HepG2 (cell line): ENCODE measurements around the gene RNASE7. TPM values are rescaled to one million over a fixed set of nuclear protein-coding genes. Genes with fewer than 3 reads are reported as not detected.

Source experiments
- AKAP8 ChIP-seq: sonication (generic); formaldehyde crosslinking; IDR thresholded peaks from 2 replicates; pipeline ENCODE4 v1.5.1; 2020; ENCODE audit warnings: mild to moderate bottlenecking, missing genetic modification reagents
- ZBTB33 ChIP-seq: sonication (generic); formaldehyde crosslinking; IDR thresholded peaks from 2 replicates; pipeline ENCODE4 v1.4.0; 2020; ENCODE audit warnings: missing genetic modification reagents
- ZFP91 ChIP-seq: sonication (generic); formaldehyde crosslinking; IDR thresholded peaks from 2 replicates; pipeline ENCODE4 v1.9.0; 2022; ENCODE audit warnings: missing genetic modification reagents, mild to moderate bottlenecking, borderline replicate concordance
- ZNF883 ChIP-seq: sonication (generic); formaldehyde crosslinking; IDR thresholded peaks from 2 replicates; pipeline ENCODE4 v1.5.1; 2020; ENCODE audit warnings: mild to moderate bottlenecking, missing genetic modification reagents; ENCODE audit errors: not compliant biosample characterization
- polyA plus RNA-seq, 8 experiments: library from polyadenylated mRNA; depleted of rRNA in 3 of 8; stranded (reverse) in 7 of 8; unstranded in 1 of 8; fragments of >200 nt; fragmentation: Illumina TruSeq in 4 of 8; extraction: Trizol in 4 of 8; gene quantifications; 2 replicates each; pipeline versions ENCODE4 v1.2.1 to v1.2.3, GENCODE V29; 2011 to 2016; ENCODE audit warnings: low read depth in 4 of 8, missing spikeins in 1 of 8, mixed read lengths in 1 of 8; ENCODE audit not compliant: insufficient read depth in 1 of 8
- total RNA-seq, 5 experiments: library from RNA; depleted of rRNA; stranded (reverse); fragments of >200 nt; fragmentation: Illumina TruSeq; extraction: Trizol; gene quantifications; 2 replicates each; pipeline ENCODE4 v1.2.3, GENCODE V29; 2016; ENCODE audit warnings: low read depth in 1 of 5
- TF ChIP-seq, protein P1 (sequence below): sonication (generic); formaldehyde crosslinking; IDR thresholded peaks from 2 replicates; pipeline ENCODE4 v1.5.1; 2020; ENCODE audit warnings: mild to moderate bottlenecking, missing genetic modification reagents, moderate library complexity

RNASE7 gene
- total and polyA plus RNA-seq, 2 of the 13 experiments (the other 11 are each of a cell fraction or from before 2014, with no cell fraction given) = 0.04 TPM; not detected in 1

GRCh38 chr14:21087294-21088091 is 45.3 kb downstream of the RNASE7 start (continued):
- TF ChIP-seq, protein P1, sequence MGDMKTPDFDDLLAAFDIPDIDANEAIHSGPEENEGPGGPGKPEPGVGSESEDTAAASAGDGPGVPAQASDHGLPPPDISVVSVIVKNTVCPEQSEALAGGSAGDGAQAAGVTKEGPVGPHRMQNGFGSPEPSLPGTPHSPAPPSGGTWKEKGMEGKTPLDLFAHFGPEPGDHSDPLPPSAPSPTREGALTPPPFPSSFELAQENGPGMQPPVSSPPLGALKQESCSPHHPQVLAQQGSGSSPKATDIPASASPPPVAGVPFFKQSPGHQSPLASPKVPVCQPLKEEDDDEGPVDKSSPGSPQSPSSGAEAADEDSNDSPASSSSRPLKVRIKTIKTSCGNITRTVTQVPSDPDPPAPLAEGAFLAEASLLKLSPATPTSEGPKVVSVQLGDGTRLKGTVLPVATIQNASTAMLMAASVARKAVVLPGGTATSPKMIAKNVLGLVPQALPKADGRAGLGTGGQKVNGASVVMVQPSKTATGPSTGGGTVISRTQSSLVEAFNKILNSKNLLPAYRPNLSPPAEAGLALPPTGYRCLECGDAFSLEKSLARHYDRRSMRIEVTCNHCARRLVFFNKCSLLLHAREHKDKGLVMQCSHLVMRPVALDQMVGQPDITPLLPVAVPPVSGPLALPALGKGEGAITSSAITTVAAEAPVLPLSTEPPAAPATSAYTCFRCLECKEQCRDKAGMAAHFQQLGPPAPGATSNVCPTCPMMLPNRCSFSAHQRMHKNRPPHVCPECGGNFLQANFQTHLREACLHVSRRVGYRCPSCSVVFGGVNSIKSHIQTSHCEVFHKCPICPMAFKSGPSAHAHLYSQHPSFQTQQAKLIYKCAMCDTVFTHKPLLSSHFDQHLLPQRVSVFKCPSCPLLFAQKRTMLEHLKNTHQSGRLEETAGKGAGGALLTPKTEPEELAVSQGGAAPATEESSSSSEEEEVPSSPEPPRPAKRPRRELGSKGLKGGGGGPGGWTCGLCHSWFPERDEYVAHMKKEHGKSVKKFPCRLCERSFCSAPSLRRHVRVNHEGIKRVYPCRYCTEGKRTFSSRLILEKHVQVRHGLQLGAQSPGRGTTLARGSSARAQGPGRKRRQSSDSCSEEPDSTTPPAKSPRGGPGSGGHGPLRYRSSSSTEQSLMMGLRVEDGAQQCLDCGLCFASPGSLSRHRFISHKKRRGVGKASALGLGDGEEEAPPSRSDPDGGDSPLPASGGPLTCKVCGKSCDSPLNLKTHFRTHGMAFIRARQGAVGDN (CRISPR knock-in tag) = peak; percentile 30; the same call in 1 of the 2 replicates
- TF ChIP-seq ZBTB33 = peak; percentile 80
- peak; percentile 19; the same call in 1 of the 2 replicates for TF ChIP-seq ZFP91 (CRISPR knock-in tag)
- TF ChIP-seq AKAP8 (CRISPR knock-in tag) = peak; percentile 54
- peak; percentile 46 for TF ChIP-seq ZNF883 (CRISPR knock-in tag)
